H9 (cell line): ENCODE results near the gene CCNI2. TPM values are rescaled to one million over a fixed set of nuclear protein-coding genes. Genes with fewer than 3 reads are reported as not detected.

ENCODE experiments used
- DNase-seq: peaks from one replicate; pipeline ENCODE4 v3.0.0-alpha.2; 2017
- H2AFZ ChIP-seq: one replicate; pipeline ENCODE4 v1.6.1; 2013; ENCODE audit warnings: mild to moderate bottlenecking, low read length, control low read depth, moderate library complexity
- H2AK5ac ChIP-seq: 2 replicates; pipeline ENCODE4 v1.6.1; 2013; ENCODE audit warnings: low read length, control low read depth, mixed read lengths; ENCODE audit not compliant: insufficient read length
- H2BK120ac ChIP-seq: one replicate; pipeline ENCODE4 v1.6.1; 2013; ENCODE audit warnings: low read depth, mild to moderate bottlenecking, low read length, control low read depth, inconsistent platforms; ENCODE audit not compliant: poor library complexity, severe bottlenecking
- H2BK12ac ChIP-seq: 2 replicates; pipeline ENCODE4 v1.6.1; 2013; ENCODE audit warnings: low read length, control low read depth, mixed read lengths, low read depth; ENCODE audit not compliant: insufficient read length
- H2BK15ac ChIP-seq: 2 replicates; pipeline ENCODE4 v1.6.1; 2013; ENCODE audit warnings: low read depth, low read length, control low read depth
- H2BK20ac ChIP-seq: one replicate; pipeline ENCODE4 v1.6.1; 2013; ENCODE audit warnings: low read depth, mild to moderate bottlenecking, low read length, control low read depth, inconsistent platforms; ENCODE audit not compliant: poor library complexity, severe bottlenecking
- H2BK5ac ChIP-seq: 2 replicates; pipeline ENCODE4 v1.6.1; 2013; ENCODE audit warnings: low read length, control low read depth, mixed read lengths; ENCODE audit not compliant: insufficient read length
- H3K14ac ChIP-seq: 2 replicates; pipeline ENCODE4 v1.6.1; 2013; ENCODE audit warnings: low read length, control low read depth; ENCODE audit not compliant: insufficient read depth
- H3K18ac ChIP-seq: 2 replicates; pipeline ENCODE4 v1.6.1; 2013; ENCODE audit warnings: low read depth, mild to moderate bottlenecking, mixed read lengths, low read length, control low read depth; ENCODE audit not compliant: insufficient read length
- H3K23ac ChIP-seq: 2 replicates; pipeline ENCODE4 v1.6.1; 2013; ENCODE audit warnings: low read length, control low read depth, mixed read lengths, low read depth; ENCODE audit not compliant: insufficient read length
- H3K23me2 ChIP-seq: 2 replicates; pipeline ENCODE4 v1.6.1; 2013; ENCODE audit warnings: low read depth, mild to moderate bottlenecking, mixed read lengths, low read length, control low read depth; ENCODE audit not compliant: insufficient read length, poor library complexity, severe bottlenecking
- H3K27ac ChIP-seq: 2 replicates; pipeline ENCODE4 v1.5.1; 2013; ENCODE audit warnings: low read length, control low read depth, mixed read lengths, low read depth; ENCODE audit not compliant: insufficient read length
- H3K27me3 ChIP-seq: 2 replicates; pipeline ENCODE4 v1.6.1; 2013; ENCODE audit warnings: low read length, control low read depth, inconsistent platforms; ENCODE audit not compliant: insufficient read depth
- H3K4ac ChIP-seq: 2 replicates; pipeline ENCODE4 v1.6.1; 2013; ENCODE audit warnings: low read depth, mild to moderate bottlenecking, control low read depth, inconsistent platforms, low read length, moderate library complexity
- H3K4me1 ChIP-seq: 2 replicates; pipeline ENCODE4 v1.6.1; 2013; ENCODE audit warnings: low read length, control low read depth, inconsistent platforms; ENCODE audit not compliant: insufficient read depth
- H3K4me2 ChIP-seq: 2 replicates; pipeline ENCODE4 v1.6.1; 2013; ENCODE audit warnings: low read length, control low read depth, mixed read lengths; ENCODE audit not compliant: insufficient read length, insufficient read depth
- H3K56ac ChIP-seq: 2 replicates; pipeline ENCODE4 v1.6.1; 2013; ENCODE audit warnings: low read depth, mild to moderate bottlenecking, mixed read lengths, low read length, control low read depth; ENCODE audit not compliant: insufficient read length
- H3K79me1 ChIP-seq: 2 replicates; pipeline ENCODE4 v1.6.1; 2013; ENCODE audit warnings: low read depth, mild to moderate bottlenecking, moderate library complexity, low read length, control low read depth, inconsistent platforms; ENCODE audit not compliant: insufficient read depth, poor library complexity, severe bottlenecking
- H3K79me2 ChIP-seq: 2 replicates; pipeline ENCODE4 v1.6.1; 2013; ENCODE audit warnings: low read length, control low read depth, inconsistent platforms; ENCODE audit not compliant: insufficient read depth
- H3K9ac ChIP-seq: 2 replicates; pipeline ENCODE4 v1.6.1; 2013; ENCODE audit warnings: low read length, control low read depth, mixed read lengths; ENCODE audit not compliant: insufficient read length; ENCODE audit errors: extremely low read depth
- H3K9me3 ChIP-seq: one replicate; pipeline ENCODE4 v1.6.1; 2013; ENCODE audit warnings: low read depth, low read length, inconsistent platforms; ENCODE audit not compliant: control insufficient read depth
- H3T11ph ChIP-seq: one replicate; pipeline ENCODE4 v1.6.1; 2013; ENCODE audit warnings: mild to moderate bottlenecking, low read length, control low read depth, inconsistent platforms
- H4K20me1 ChIP-seq: one replicate; pipeline ENCODE4 v1.6.1; 2013; ENCODE audit not compliant: control insufficient read depth, insufficient read length, insufficient read depth
- H4K5ac ChIP-seq: 2 replicates; pipeline ENCODE4 v1.6.1; 2013; ENCODE audit warnings: low read depth, mild to moderate bottlenecking, mixed read lengths, low read length, control low read depth; ENCODE audit not compliant: insufficient read length
- H4K8ac ChIP-seq: replicated peaks from 2 replicates; pipeline ENCODE4 v1.6.1; 2013; ENCODE audit warnings: low read length, control low read depth, mixed read lengths, low read depth; ENCODE audit not compliant: insufficient read length
- H4K91ac ChIP-seq: 2 replicates; pipeline ENCODE4 v1.6.1; 2013; ENCODE audit warnings: low read depth, mild to moderate bottlenecking, moderate library complexity, mixed read lengths, low read length, control low read depth; ENCODE audit not compliant: insufficient read length
- H3K27ac Mint-ChIP-seq, 3 experiments: 2 replicates in 2 of 3; 3 replicates in 1 of 3; pipeline ENCODE4 v1.8.0; 2020 to 2021; ENCODE audit warnings: mixed read lengths in 3 of 3, mild to moderate bottlenecking in 1 of 3, moderate library complexity in 1 of 3
- H3K27me3 Mint-ChIP-seq: 2 replicates; pipeline ENCODE4 v1.8.0; 2021; ENCODE audit warnings: low read depth, mild to moderate bottlenecking, moderate library complexity, mixed read lengths
- H3K36me3 Mint-ChIP-seq, 3 experiments: 2 replicates in 2 of 3; 3 replicates in 1 of 3; pipeline ENCODE4 v1.8.0; 2020 to 2021; ENCODE audit warnings: low read depth in 3 of 3, mixed read lengths in 3 of 3; ENCODE audit not compliant: insufficient read depth in 1 of 3
- H3K4me1 Mint-ChIP-seq, 2 experiments: 2 replicates each; pipeline ENCODE4 v1.8.0; 2020; ENCODE audit warnings: mixed read lengths in 2 of 2
- H3K4me3 Mint-ChIP-seq, 2 experiments: 2 replicates in 1 of 2; 3 replicates in 1 of 2; pipeline ENCODE4 v1.8.0; 2020 to 2021; ENCODE audit warnings: mild to moderate bottlenecking in 2 of 2, mixed read lengths in 2 of 2, moderate library complexity in 1 of 2
- H3K9me3 Mint-ChIP-seq, 2 experiments: 2 replicates in 1 of 2; 3 replicates in 1 of 2; pipeline ENCODE4 v1.8.0; 2020; ENCODE audit warnings: mild to moderate bottlenecking in 2 of 2, mixed read lengths in 2 of 2, moderate library complexity in 1 of 2
- CTCF ChIP-seq: fragments of 200-600 bp; sonication (generic); conservative IDR thresholded peaks from 3 replicates; pipeline ENCODE4 v1.8.0; 2021; ENCODE audit warnings: antibody characterized with exemption, mild to moderate bottlenecking
- WGBS: extraction: QIAGEN DNeasy Blood & Tissue Kit; methylation state at CpG from one replicate; pipeline ENCODE4 v1.1.7; 2013; ENCODE audit warnings: missing lambda C conversion rate, low lambda C conversion rate, mixed read lengths; ENCODE audit not compliant: insufficient read length; ENCODE audit errors: extremely low coverage; 5-methylcytosine and 5-hydroxymethylcytosine counted together
- long read RNA-seq: library from polyadenylated mRNA; unstranded; transcript quantifications from one replicate; pipeline ENCODE4 v2.0.0, GENCODE V29; 2020
- total RNA-seq: library from RNA; stranded (reverse); gene quantifications from 2 replicates; pipeline ENCODE4 v1.2.1, GENCODE V29; 2021

CCNI2 gene
- 0.57 and 0.90 TPM in 2 replicates for total RNA-seq
- long read RNA-seq, partial matches to known transcripts: 0 of 3 reads
- long read RNA-seq, other reads (novel, unspliced or antisense): 3 of 3 reads

GRCh38 chr5:132746954-132747615 is at the start of gene CCNI2:
TSS of gene CCNI2 (plus strand) at chr5:132747426. CDS start at chr5:132747496, 70 bp downstream.
- Mint-ChIP-seq H3K27ac (no peak within 1 kb of the TSS), H3K27me3 (peaks cover 67% of the 10 kb centered on the region), H3K9me3 (peaks cover 0 to 5% of the 10 kb centered on the region in 2 experiments; a peak in 1 of 5 replicates), H3K4me1 (peaks cover 0 to 3% of the 10 kb centered on the region in 2 experiments; a peak in 1 of 4 replicates), H3K4me3 (peak within 1 kb of the TSS; percentile 49 to 82), H3K36me3 (no peaks in the 10 kb centered on the region; a peak in 1 of 7 replicates)
- H3K4ac ChIP-seq: no peak within 1 kb of the TSS
- H2BK20ac ChIP-seq: no peak within 1 kb of the TSS
- no peak within 1 kb of the TSS for H2BK15ac ChIP-seq
- H3K79me2 ChIP-seq: no peaks in the 10 kb centered on the region
- no peak within 1 kb of the TSS for H2AK5ac ChIP-seq
- no peaks in the 10 kb centered on the region for H3K9me3 ChIP-seq
- peaks cover 16% of the 10 kb centered on the region; the same call in 1 of the 2 replicates for H3K27me3 ChIP-seq
- H3K27ac ChIP-seq: no peak within 1 kb of the TSS
- no peaks in the 10 kb centered on the region for H4K20me1 ChIP-seq
- H3T11ph ChIP-seq: no peak within 1 kb of the TSS
- H3K23me2 ChIP-seq: peaks cover 6% of the 10 kb centered on the region
- no peaks in the 10 kb centered on the region for H3K79me1 ChIP-seq
- H2AFZ ChIP-seq: no peak within 1 kb of the TSS
- no peak within 1 kb of the TSS for H2BK5ac ChIP-seq
- H2BK120ac ChIP-seq: no peak within 1 kb of the TSS
- H3K14ac ChIP-seq: no peak within 1 kb of the TSS; the same call in 1 of the 2 replicates
- H3K18ac ChIP-seq: no peak within 1 kb of the TSS
- no peak within 1 kb of the TSS for H4K5ac ChIP-seq
- no peak within 1 kb of the TSS for H3K9ac ChIP-seq
- H3K23ac ChIP-seq: no peak within 1 kb of the TSS
- H4K8ac ChIP-seq: no peak within 1 kb of the TSS
- H3K56ac ChIP-seq: no peak within 1 kb of the TSS
- peak; percentile 75 for TF ChIP-seq CTCF
- DNase-seq: peak; percentile 84
- no CpG with 5 or more reads among the region's 59 CpGs for WGBS
- H3K4me1 ChIP-seq: no peaks in the 10 kb centered on the region
- peak within 1 kb of the TSS; percentile 23 for H3K4me2 ChIP-seq
- no peak within 1 kb of the TSS for H4K91ac ChIP-seq
- no peak within 1 kb of the TSS for H2BK12ac ChIP-seq
